HCT116 (cell line): Measurements from ENCODE around the gene VEZF1. TPM values are rescaled to one million over a fixed set of nuclear protein-coding genes. Genes with fewer than 3 reads are reported as not detected.

Source experiments
- ATAC-seq: fragments of 200-7000 bp; cut with Tn5 transposase; 2 replicates; pipeline ENCODE4 v1.9.1; 2020; ENCODE audit warnings: mild to moderate bottlenecking, moderate library complexity
- BruUV-seq: library from RNA; stranded (reverse); fragments of 400-500 nt; replicated peaks from 2 replicates; lab custom pipeline; 2021; lab: Mats Ljungman, UMichigan
- CTCF ChIA-PET: fragments of 300-600 bp; sonication (Branson Sonifier 250); formaldehyde crosslinking; loops from one replicate; lab custom pipeline; 2021; ENCODE audit warnings: antibody characterized with exemption; lab: Charles Lee
- POLR2A ChIA-PET: fragments of 300-600, 350-600 bp; sonication (Branson Sonifier 250); formaldehyde crosslinking; loops from one replicate; lab custom pipeline; 2021; ENCODE audit warnings: antibody characterized with exemption; lab: Charles Lee
- RAD21 ChIA-PET, 2 experiments: fragments of 300-600 bp; sonication (Branson Sonifier 250); formaldehyde crosslinking; loops; one replicate each; lab custom pipeline; 2023; ENCODE audit warnings: low total read pairs in 2 of 2; ENCODE audit not compliant: uncharacterized antibody in 2 of 2, unreplicated experiment in 2 of 2, low non-redundant PET in 1 of 2; lab: Charles Lee
- DNase-seq: peaks from one replicate; pipeline ENCODE4 v3.0.0-alpha.2; 2010; ENCODE audit warnings: low read depth, low spot score
- H2AFZ ChIP-seq: fragments of 200-600 bp; shearing (Covaris generic), sonication (generic); 2 replicates; pipeline ENCODE4 v1.6.1; 2017; ENCODE audit warnings: low read depth, mixed run types, mixed read lengths, antibody characterized with exemption, low read length; ENCODE audit not compliant: poor library complexity, severe bottlenecking
- H3K27ac ChIP-seq: 2 replicates; pipeline ENCODE4 v1.5.1; 2012; ENCODE audit warnings: low read depth, low read length
- H3K27me3 ChIP-seq: fragments of 200-600 bp; sonication (generic); 2 replicates; pipeline ENCODE4 v1.6.1; 2016; ENCODE audit warnings: mixed run types, low read length, mixed read lengths; ENCODE audit not compliant: insufficient read depth
- H3K36me3 ChIP-seq, 2 experiments: fragments of 200-500 bp in 1 of 2; fragments of 200-600 bp in 1 of 2; sonication (Bioruptor generic) in 1 of 2; sonication (generic) in 1 of 2; 2 replicates each; pipeline versions ENCODE4 v1.5.1 to v1.6.1; 2014 to 2016; ENCODE audit warnings: low read length in 2 of 2, inconsistent platforms in 1 of 2, mixed read lengths in 1 of 2, mixed run types in 1 of 2; ENCODE audit not compliant: insufficient read depth in 2 of 2, control insufficient read depth in 1 of 2
- H3K4me1 ChIP-seq, 2 experiments: fragments of 200-600 bp in 1 of 2; sonication (generic) in 1 of 2; 2 replicates each; pipeline versions ENCODE4 v1.5.1 to v1.6.1; 2012 to 2017; ENCODE audit warnings: low read length in 2 of 2, inconsistent platforms in 1 of 2, mild to moderate bottlenecking in 1 of 2, mixed read lengths in 1 of 2, mixed run types in 1 of 2, moderate library complexity in 1 of 2; ENCODE audit not compliant: insufficient read depth in 2 of 2, control insufficient read depth in 1 of 2
- H3K4me2 ChIP-seq: fragments of 200-600 bp; sonication (generic); 2 replicates; pipeline ENCODE4 v1.6.1; 2017; ENCODE audit warnings: mixed run types, low read length, mixed read lengths
- H3K4me3 ChIP-seq, 2 experiments: fragments of 200-600 bp in 1 of 2; sonication (generic) in 1 of 2; replicated peaks in 1 of 2; 2 replicates each; pipeline ENCODE4 v1.5.1; 2011 to 2016; ENCODE audit warnings: low read length in 2 of 2, control low read depth in 1 of 2, low read depth in 1 of 2, mild to moderate bottlenecking in 1 of 2, mixed read lengths in 1 of 2, mixed run types in 1 of 2
- H3K79me2 ChIP-seq: fragments of 200-600 bp; sonication (generic); 2 replicates; pipeline ENCODE4 v1.6.1; 2017; ENCODE audit warnings: mild to moderate bottlenecking, mixed run types, low read length, moderate library complexity, mixed read lengths; ENCODE audit not compliant: insufficient read depth
- H3K9ac ChIP-seq: fragments of 200-600 bp; sonication (generic); 2 replicates; pipeline ENCODE4 v1.6.1; 2016; ENCODE audit warnings: low read length, mixed read lengths
- H3K9me2 ChIP-seq: fragments of 200-600 bp; sonication (generic), shearing (Covaris generic); 2 replicates; pipeline ENCODE4 v1.6.1; 2017; ENCODE audit warnings: mixed run types, mild to moderate bottlenecking, moderate library complexity; ENCODE audit not compliant: insufficient read depth
- H3K9me3 ChIP-seq, 2 experiments: fragments of 200-500 bp in 1 of 2; fragments of 200-600 bp in 1 of 2; sonication (Bioruptor generic) in 1 of 2; sonication (generic) in 1 of 2; 2 replicates each; pipeline ENCODE4 v1.6.1; 2014 to 2017; ENCODE audit warnings: low read length in 2 of 2, mixed read lengths in 2 of 2, inconsistent platforms in 1 of 2, low read depth in 1 of 2, mild to moderate bottlenecking in 1 of 2, mixed run types in 1 of 2, moderate library complexity in 1 of 2; ENCODE audit not compliant: control insufficient read depth in 1 of 2, insufficient read depth in 1 of 2
- H4K20me1 ChIP-seq: fragments of 200-600 bp; sonication (generic), shearing (Covaris generic); 2 replicates; pipeline ENCODE4 v1.6.1; 2017; ENCODE audit warnings: mixed run types, mild to moderate bottlenecking, moderate library complexity; ENCODE audit not compliant: insufficient read depth
- CBX3 ChIP-seq: IDR thresholded peaks from 2 replicates; pipeline ENCODE4 v1.6.1; 2012; ENCODE audit warnings: low read depth
- CEBPB ChIP-seq: IDR thresholded peaks from 2 replicates; pipeline ENCODE4 v1.6.1; 2012; ENCODE audit warnings: low read depth
- EGR1 ChIP-seq: IDR thresholded peaks from 2 replicates; pipeline ENCODE4 v1.6.1; 2012; ENCODE audit warnings: low read depth
- EZH2 ChIP-seq: fragments of 200-600 bp; sonication (generic); IDR thresholded peaks from 2 replicates; pipeline ENCODE4 v1.6.1; 2017; ENCODE audit warnings: antibody characterized with exemption, mixed run types
- EZH2phosphoT487 ChIP-seq: fragments of 200-600 bp; IDR thresholded peaks from 2 replicates; pipeline ENCODE4 v1.6.1; 2018; ENCODE audit warnings: antibody characterized with exemption, borderline replicate concordance
- FOSL1 ChIP-seq: IDR thresholded peaks from 2 replicates; pipeline ENCODE4 v1.6.1; 2012; ENCODE audit warnings: low read depth
- JUND ChIP-seq: IDR thresholded peaks from 2 replicates; pipeline ENCODE4 v1.6.1; 2012
- SIN3A ChIP-seq: IDR thresholded peaks from 2 replicates; pipeline ENCODE4 v1.6.1; 2012; ENCODE audit warnings: low read depth
- SP1 ChIP-seq: IDR thresholded peaks from 2 replicates; pipeline ENCODE4 v1.6.1; 2012; ENCODE audit warnings: low read depth
- SRF ChIP-seq: IDR thresholded peaks from 2 replicates; pipeline ENCODE4 v1.6.1; 2012; ENCODE audit warnings: low read depth
- TCF7L2 ChIP-seq: IDR thresholded peaks from 2 replicates; pipeline ENCODE4 v1.7.0; 2011; ENCODE audit warnings: borderline replicate concordance, inconsistent platforms; ENCODE audit not compliant: insufficient read depth, insufficient read length; ENCODE audit errors: extremely low read depth
- YY1 ChIP-seq: IDR thresholded peaks from 2 replicates; pipeline ENCODE4 v1.6.1; 2011; ENCODE audit warnings: low read length, low read depth, moderate library complexity, mild to moderate bottlenecking; ENCODE audit not compliant: insufficient replicate concordance; ENCODE audit errors: extremely low read depth
- ZFX ChIP-seq: fragments of 450-650 bp; IDR thresholded peaks from 2 replicates; pipeline ENCODE4 v1.6.1; 2017
- ZNF274 ChIP-seq: fragments of 200-500 bp; sonication (Bioruptor generic); IDR thresholded peaks from 2 replicates; pipeline ENCODE4 v1.6.1; 2014; ENCODE audit warnings: mild to moderate bottlenecking, low read depth, low read length, inconsistent platforms
- intact Hi-C: fragments of 100-400 bp; cut with micrococcal nuclease; formaldehyde crosslinking; loops from 2 replicates; pipeline ENCODE4 v1.10.0; 2022
- total RNA-seq: library from RNA; stranded (reverse); gene quantifications from one replicate; pipeline ENCODE4 v1.2.1, GENCODE V29; 2021; ENCODE audit not compliant: unreplicated experiment
- TF ChIP-seq, protein P1 (sequence below): IDR thresholded peaks from 2 replicates; pipeline ENCODE4 v1.6.1; 2012
- TF ChIP-seq, protein P2 (sequence below): IDR thresholded peaks from 2 replicates; pipeline ENCODE4 v1.6.1; 2011; ENCODE audit warnings: mild to moderate bottlenecking, low read length, moderate library complexity; ENCODE audit not compliant: insufficient replicate concordance; ENCODE audit errors: extremely low read depth
- TF ChIP-seq, protein P3 (sequence below): IDR thresholded peaks from 2 replicates; pipeline ENCODE4 v1.6.1; 2012; ENCODE audit warnings: low read depth

VEZF1 gene
- total RNA-seq, 1 experiment from 2014 or later = 70.2 TPM

GRCh38 chr17:57957120-57957850, 30.8 kb downstream of the VEZF1 start:
- intact Hi-C loops = no loop called here
- peak overlapping the region; percentile 99; the same call in 1 of the 2 replicates for H3K4me2 ChIP-seq
- no peak for DNase-seq
- TF ChIP-seq ZFX (no peak), JUND (no peak), EZH2 (no peak), FOSL1 (no peak), CBX3 (no peak), EGR1 (no peak), YY1 (no peak), SIN3A (no peak), EZH2phosphoT487 (no peak), ZNF274 (no peak), CEBPB (no peak), TCF7L2 (no peak), SRF (no peak), SP1 (no peak)
- TF ChIP-seq, protein P1, sequence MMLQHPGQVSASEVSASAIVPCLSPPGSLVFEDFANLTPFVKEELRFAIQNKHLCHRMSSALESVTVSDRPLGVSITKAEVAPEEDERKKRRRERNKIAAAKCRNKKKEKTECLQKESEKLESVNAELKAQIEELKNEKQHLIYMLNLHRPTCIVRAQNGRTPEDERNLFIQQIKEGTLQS = no peak
- TF ChIP-seq, protein P2, sequence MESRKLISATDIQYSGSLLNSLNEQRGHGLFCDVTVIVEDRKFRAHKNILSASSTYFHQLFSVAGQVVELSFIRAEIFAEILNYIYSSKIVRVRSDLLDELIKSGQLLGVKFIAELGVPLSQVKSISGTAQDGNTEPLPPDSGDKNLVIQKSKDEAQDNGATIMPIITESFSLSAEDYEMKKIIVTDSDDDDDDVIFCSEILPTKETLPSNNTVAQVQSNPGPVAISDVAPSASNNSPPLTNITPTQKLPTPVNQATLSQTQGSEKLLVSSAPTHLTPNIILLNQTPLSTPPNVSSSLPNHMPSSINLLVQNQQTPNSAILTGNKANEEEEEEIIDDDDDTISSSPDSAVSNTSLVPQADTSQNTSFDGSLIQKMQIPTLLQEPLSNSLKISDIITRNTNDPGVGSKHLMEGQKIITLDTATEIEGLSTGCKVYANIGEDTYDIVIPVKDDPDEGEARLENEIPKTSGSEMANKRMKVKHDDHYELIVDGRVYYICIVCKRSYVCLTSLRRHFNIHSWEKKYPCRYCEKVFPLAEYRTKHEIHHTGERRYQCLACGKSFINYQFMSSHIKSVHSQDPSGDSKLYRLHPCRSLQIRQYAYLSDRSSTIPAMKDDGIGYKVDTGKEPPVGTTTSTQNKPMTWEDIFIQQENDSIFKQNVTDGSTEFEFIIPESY = no peak
- TF ChIP-seq, protein P3, sequence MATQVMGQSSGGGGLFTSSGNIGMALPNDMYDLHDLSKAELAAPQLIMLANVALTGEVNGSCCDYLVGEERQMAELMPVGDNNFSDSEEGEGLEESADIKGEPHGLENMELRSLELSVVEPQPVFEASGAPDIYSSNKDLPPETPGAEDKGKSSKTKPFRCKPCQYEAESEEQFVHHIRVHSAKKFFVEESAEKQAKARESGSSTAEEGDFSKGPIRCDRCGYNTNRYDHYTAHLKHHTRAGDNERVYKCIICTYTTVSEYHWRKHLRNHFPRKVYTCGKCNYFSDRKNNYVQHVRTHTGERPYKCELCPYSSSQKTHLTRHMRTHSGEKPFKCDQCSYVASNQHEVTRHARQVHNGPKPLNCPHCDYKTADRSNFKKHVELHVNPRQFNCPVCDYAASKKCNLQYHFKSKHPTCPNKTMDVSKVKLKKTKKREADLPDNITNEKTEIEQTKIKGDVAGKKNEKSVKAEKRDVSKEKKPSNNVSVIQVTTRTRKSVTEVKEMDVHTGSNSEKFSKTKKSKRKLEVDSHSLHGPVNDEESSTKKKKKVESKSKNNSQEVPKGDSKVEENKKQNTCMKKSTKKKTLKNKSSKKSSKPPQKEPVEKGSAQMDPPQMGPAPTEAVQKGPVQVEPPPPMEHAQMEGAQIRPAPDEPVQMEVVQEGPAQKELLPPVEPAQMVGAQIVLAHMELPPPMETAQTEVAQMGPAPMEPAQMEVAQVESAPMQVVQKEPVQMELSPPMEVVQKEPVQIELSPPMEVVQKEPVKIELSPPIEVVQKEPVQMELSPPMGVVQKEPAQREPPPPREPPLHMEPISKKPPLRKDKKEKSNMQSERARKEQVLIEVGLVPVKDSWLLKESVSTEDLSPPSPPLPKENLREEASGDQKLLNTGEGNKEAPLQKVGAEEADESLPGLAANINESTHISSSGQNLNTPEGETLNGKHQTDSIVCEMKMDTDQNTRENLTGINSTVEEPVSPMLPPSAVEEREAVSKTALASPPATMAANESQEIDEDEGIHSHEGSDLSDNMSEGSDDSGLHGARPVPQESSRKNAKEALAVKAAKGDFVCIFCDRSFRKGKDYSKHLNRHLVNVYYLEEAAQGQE = no peak
- TF ChIP-seq, all 23 proteins: peak for 0
- Histone ChIP-seq H3K36me3 (peaks cover 0 to 5% of the 10 kb centered on the region in 2 experiments; a peak in 1 of 4 replicates), H3K9me2 (no peaks in the 10 kb centered on the region), H4K20me1 (no peaks in the 10 kb centered on the region), H3K79me2 (peaks cover 25% of the 10 kb centered on the region), H3K9me3 (no peaks in the 10 kb centered on the region), H3K4me1 (peaks cover 38 to 47% of the 10 kb centered on the region in 2 experiments), H3K4me3 (no peak overlapping the region), H3K9ac (no peak overlapping the region), H3K27ac (no peak overlapping the region), H3K27me3 (no peaks in the 10 kb centered on the region), H2AFZ (no peak overlapping the region)
- no TSS peak for BruUV-seq
- ChIA-PET CTCF (interaction anchor here (1.0 to 2.0 kb wide), 2 partner anchors 59 to 82 kb away, joined by 4 to 5 read pairs; no protein-coding TSS in a partner anchor), RAD21 (no interaction called here), POLR2A (interaction anchor here (0.6 to 2.4 kb wide), 4 partner anchors 9 to 87 kb away, joined by 3 to 11 read pairs (median 4); no protein-coding TSS in a partner anchor)
- ATAC-seq = no peak
